Coronary artery (tissue), 2 donors: Measurements from ENCODE around the gene SEC16A.

Experiments used
- DNase-seq: peaks from one replicate; pipeline ENCODE4 v3.0.0-alpha.2; 2017; ENCODE audit warnings: low spot score
- H3K27ac ChIP-seq, 2 donors: fragments of 200-600 bp; sonication (generic); one replicate each; pipeline ENCODE4 v1.5.1; 2016 to 2019
- H3K4me3 ChIP-seq: fragments of 200-600 bp; sonication (generic); 2 replicates; pipeline ENCODE4 v1.5.1; 2016; ENCODE audit warnings: mild to moderate bottlenecking, moderate library complexity
- TF ChIP-seq, protein P1 (sequence below): fragments of 200-600 bp; sonication (generic); IDR thresholded peaks from one replicate; pipeline ENCODE4 v1.5.1; 2019; ENCODE audit warnings: antibody characterized with exemption

SEC16A gene

DNA sequence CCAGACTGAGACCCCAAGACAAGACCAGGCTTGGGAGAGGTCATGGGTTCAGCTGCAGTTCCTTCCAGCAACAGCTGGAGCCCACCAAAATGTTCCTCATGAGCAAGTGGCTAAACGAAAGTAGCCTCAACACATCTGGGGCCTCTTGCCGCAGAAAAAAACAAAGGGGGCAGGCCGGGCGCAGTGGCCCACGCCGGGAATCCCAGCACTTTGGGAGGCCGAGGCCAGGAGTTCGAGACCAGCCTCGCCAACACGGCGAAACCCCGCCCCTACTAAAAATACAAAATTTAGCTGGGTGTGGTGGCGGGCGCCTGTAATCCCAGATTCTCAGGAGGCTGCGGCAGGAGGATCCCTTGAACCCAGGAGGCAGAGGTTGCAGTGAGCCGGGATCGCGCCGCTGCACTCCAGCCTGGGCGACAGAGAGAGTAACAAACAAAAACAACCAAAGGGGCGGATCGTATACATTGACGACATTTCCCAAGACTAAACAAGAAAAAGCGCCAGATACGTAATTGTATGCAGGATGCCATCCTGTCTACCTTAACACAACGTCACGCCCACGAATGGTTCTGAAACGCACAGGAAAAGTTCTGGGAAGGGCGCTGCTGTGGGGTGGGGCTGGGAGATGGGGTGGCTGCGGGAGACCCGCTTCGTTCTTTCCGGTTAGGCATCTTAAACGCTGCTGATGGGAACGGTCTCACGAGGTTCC is 44.8 kb downstream of the SEC16A start:
- Histone ChIP-seq H3K27ac (no peak overlapping the region), H3K4me3 (peak overlapping the region; percentile 99)
- TF ChIP-seq, protein P1, sequence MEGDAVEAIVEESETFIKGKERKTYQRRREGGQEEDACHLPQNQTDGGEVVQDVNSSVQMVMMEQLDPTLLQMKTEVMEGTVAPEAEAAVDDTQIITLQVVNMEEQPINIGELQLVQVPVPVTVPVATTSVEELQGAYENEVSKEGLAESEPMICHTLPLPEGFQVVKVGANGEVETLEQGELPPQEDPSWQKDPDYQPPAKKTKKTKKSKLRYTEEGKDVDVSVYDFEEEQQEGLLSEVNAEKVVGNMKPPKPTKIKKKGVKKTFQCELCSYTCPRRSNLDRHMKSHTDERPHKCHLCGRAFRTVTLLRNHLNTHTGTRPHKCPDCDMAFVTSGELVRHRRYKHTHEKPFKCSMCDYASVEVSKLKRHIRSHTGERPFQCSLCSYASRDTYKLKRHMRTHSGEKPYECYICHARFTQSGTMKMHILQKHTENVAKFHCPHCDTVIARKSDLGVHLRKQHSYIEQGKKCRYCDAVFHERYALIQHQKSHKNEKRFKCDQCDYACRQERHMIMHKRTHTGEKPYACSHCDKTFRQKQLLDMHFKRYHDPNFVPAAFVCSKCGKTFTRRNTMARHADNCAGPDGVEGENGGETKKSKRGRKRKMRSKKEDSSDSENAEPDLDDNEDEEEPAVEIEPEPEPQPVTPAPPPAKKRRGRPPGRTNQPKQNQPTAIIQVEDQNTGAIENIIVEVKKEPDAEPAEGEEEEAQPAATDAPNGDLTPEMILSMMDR, result no peak
- no peak for DNase-seq

DNA sequence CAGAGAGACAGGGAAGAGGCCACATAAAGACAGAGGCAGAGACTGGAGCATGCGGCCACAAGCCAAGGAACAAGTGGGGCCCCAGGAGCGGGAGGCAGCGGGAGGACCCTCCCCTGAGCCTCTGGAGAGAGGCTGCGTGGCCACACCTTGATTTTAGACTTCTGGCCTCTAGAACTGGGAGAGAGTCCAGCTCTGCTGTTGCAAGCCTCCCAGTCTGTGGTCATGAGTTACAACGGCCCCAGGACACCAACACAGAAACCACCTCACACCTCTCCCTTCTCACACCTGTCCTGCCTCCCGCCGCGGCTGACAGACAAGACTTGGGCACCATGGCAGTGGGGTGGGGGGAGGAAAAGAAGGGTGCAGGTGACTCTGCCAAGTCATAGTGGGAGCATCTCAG is 45.4 kb downstream of the SEC16A start:
- TF ChIP-seq, protein P1, result no peak
- H3K27ac ChIP-seq, result no peak overlapping the region
- DNase-seq, result no peak
- peak overlapping the region; percentile 99 for H3K4me3 ChIP-seq

DNA sequence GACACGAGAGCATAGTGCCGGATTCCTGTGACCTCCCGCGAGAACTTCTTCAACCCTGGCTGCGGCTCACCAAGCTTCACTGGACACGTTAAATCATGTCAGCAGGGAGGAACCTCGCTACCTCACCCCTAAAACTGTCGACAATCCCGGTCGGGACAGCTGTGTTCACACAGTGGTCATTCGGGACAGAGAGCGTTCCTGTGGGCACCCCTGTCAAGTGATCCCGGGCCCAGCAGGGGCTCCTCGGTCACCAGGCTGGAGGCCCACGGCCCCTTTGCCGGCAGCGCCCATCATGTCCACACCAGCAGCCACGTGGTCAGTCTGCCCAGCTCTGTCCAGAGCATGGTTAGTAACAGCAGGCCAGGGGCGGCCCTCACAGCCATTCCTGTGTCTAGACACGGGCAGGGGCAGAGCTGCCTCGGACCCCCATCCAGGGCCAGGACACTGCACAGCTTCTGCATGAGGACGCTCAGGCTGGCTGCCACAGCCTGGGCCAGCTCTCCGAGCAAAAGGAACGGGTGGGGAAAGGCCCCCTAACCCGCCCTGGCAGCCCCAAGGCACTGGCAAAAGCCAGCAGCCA is 46.7 kb downstream of the SEC16A start:
- no peak overlapping the region for H3K27ac ChIP-seq
- H3K4me3 ChIP-seq, result no peak overlapping the region
- TF ChIP-seq, protein P1, result no peak
- DNase-seq, result peak; percentile 69

DNA sequence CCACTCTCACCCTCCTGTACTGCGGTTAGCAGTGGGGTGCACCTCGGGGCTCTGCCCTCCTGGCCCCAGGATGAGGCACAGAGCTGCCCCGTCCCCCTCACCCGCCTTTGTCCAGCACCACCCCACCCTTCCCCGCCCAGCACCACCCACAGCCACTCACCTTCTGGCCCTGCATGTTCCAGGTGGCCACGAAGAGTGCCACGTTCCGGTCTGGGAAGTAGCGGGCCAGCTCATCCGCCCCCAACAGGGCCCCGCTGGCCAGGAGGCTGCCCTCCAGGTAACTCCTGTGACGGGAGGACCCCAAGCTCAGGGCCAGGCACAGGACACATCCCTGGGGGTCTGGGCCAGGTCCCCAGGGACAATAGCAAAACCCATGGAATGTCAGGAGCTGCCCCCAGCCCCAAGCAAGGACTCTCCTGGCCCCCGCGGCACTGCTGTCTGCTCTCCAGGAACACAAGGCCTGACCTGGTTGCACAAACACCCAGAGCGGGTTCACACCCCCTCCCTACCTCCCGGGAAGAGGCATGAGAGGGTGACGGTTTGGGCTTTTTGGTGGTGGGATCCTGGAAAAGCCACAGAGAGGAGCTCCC is 48.2 kb downstream of the SEC16A start:
- Histone ChIP-seq H3K4me3 (no peak overlapping the region), H3K27ac (no peak overlapping the region)
- no peak for DNase-seq
- TF ChIP-seq, protein P1, result no peak

DNA sequence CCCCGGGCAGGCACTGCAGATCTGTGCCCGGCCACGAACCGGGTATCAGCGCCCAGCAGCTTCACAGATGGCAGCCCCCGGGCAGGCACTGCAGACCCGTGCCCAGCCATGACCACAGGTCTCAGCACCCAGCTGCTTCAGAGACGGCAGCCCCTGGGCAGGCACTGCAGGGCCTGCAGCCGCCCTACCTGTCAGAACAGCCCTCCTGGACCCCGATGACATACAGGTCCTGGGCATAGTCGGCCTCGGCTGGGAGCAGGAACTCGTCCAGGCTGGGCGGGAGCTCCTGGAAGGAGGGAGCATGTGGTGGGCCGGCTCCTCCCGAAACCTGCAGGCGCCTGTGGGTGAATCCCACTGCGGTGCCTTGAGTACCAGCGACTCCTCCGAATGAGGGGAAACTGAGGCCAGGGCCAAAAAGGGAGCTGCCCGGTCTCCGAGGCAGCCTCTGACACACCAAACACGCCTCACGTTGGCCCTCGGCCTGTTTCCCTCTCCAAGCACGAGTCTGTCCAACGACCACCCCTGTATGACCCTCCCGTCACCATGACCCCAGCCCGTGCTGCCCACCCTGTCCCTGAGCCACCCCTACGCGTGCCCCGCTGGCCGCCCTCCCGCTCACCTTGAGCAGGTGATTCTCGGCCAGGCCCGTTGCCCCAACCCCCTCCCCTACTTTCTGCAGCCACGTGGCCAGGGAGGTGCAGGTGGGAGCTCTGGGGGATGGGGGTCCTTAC is 48.8 kb downstream of the SEC16A start:
- no peak for DNase-seq
- TF ChIP-seq, protein P1, result no peak
- H3K4me3 ChIP-seq, result no peak overlapping the region
- H3K27ac ChIP-seq, result no peak overlapping the region

DNA sequence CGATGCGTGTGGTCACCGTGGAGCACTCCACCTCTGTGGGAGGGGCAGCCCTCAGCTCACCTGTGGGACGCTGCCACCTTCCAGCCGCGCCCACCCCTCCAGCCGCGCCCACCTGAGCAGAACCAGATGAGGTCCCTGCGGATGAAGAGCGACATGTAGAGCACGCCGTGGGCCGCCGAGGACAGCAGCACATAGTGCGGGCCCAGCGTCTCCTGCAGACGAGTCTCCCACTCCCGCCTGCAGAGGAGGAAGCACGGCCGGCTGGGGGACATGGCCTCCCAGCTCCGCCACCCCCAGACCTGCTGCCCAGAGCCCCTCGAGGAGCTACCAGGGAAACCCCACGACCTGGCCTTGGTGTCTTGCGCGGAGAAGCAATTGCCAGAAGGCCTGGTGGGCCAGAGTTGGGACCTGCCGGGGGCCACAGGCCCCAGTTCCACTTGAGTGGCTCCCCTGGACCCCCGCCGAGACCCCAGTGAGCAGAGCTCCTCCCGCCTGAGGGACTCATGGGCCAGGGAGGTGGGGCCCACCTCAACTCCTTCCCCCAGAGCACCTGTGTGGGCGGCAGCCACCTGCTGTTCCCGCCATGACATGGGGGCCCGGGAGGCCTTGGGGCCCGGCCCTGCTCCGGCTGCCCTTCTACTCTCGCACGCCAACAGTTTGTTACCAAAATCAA is 49.7 kb downstream of the SEC16A start:
- TF ChIP-seq, protein P1, result no peak
- Histone ChIP-seq H3K4me3 (no peak overlapping the region), H3K27ac (no peak overlapping the region)
- DNase-seq, result no peak
